DND-41 (cell line): ENCODE results near the gene CTRL.

Experiments
- ATAC-seq: fragments of 200-7000 bp; cut with Tn5 transposase; 3 replicates; pipeline ENCODE4 v1.9.1; 2021; ENCODE audit warnings: low read depth; ENCODE audit not compliant: insufficient read depth
- DNase-seq: peaks from one replicate; pipeline ENCODE4 v3.0.0-alpha.2; 2020
- H2AFZ ChIP-seq: 2 replicates; pipeline ENCODE4 v1.6.0; 2012; ENCODE audit warnings: low read depth, low read length
- H3K27ac ChIP-seq: 2 replicates; pipeline ENCODE4 v1.5.1; 2012; ENCODE audit warnings: low read length, inconsistent platforms
- H3K27me3 ChIP-seq: fragments of 200-600 bp; sonication (generic); 2 replicates; pipeline ENCODE4 v1.6.0; 2012; ENCODE audit warnings: low read length, mild to moderate bottlenecking, inconsistent platforms; ENCODE audit not compliant: insufficient read depth, poor library complexity
- H3K36me3 ChIP-seq: 2 replicates; pipeline ENCODE4 v1.5.1; 2012; ENCODE audit warnings: low read length, inconsistent platforms; ENCODE audit not compliant: insufficient read depth
- H3K4me1 ChIP-seq: 2 replicates; pipeline ENCODE4 v1.5.1; 2012; ENCODE audit warnings: mild to moderate bottlenecking, low read length; ENCODE audit not compliant: insufficient read depth
- H3K4me2 ChIP-seq: 2 replicates; pipeline ENCODE4 v1.6.0; 2012; ENCODE audit warnings: mild to moderate bottlenecking, moderate library complexity, low read length, inconsistent platforms; ENCODE audit not compliant: insufficient read depth
- H3K4me3 ChIP-seq, 2 experiments: fragments of 200-600 bp in 1 of 2; shearing (Covaris generic) in 1 of 2; 2 replicates each; pipeline ENCODE4 v1.5.1; 2012 to 2016; ENCODE audit warnings: inconsistent platforms in 2 of 2, low read length in 2 of 2, mild to moderate bottlenecking in 2 of 2, low read depth in 1 of 2, moderate library complexity in 1 of 2
- H3K79me2 ChIP-seq: 2 replicates; pipeline ENCODE4 v1.6.0; 2012; ENCODE audit warnings: low read length, inconsistent platforms; ENCODE audit not compliant: insufficient read depth
- H3K9ac ChIP-seq: 2 replicates; pipeline ENCODE4 v1.6.0; 2012; ENCODE audit warnings: low read depth, mild to moderate bottlenecking, inconsistent platforms, low read length, moderate library complexity
- H3K9me3 ChIP-seq: 2 replicates; pipeline ENCODE4 v1.5.1; 2012; ENCODE audit warnings: low read length, moderate library complexity, mild to moderate bottlenecking, inconsistent platforms; ENCODE audit not compliant: insufficient read depth, severe bottlenecking
- H4K20me1 ChIP-seq: 2 replicates; pipeline ENCODE4 v1.6.0; 2012; ENCODE audit warnings: low read length; ENCODE audit not compliant: insufficient read depth
- CTCF ChIP-seq: IDR thresholded peaks from 2 replicates; pipeline ENCODE4 v1.5.1; 2012; ENCODE audit warnings: borderline replicate concordance, low read length, moderate library complexity, mild to moderate bottlenecking; ENCODE audit not compliant: poor library complexity, severe bottlenecking; ENCODE audit errors: extremely low read depth
- EZH2 ChIP-seq: IDR thresholded peaks from 3 replicates; pipeline ENCODE4 v1.6.1; 2012; ENCODE audit warnings: borderline replicate concordance, low read depth, mild to moderate bottlenecking, moderate library complexity, low read length, inconsistent platforms; ENCODE audit not compliant: severe bottlenecking

CTRL gene

GRCh38 chr16:67942510-67943255 lies 11.0 kb upstream of the CTRL start:
- ATAC-seq (peak; percentile 2; the same call in 1 of the 3 replicates), DNase-seq (no peak)
- H3K4me2 ChIP-seq = no peak overlapping the region
- no peaks in the 10 kb centered on the region for H3K27me3 ChIP-seq
- no peaks in the 10 kb centered on the region for H3K9me3 ChIP-seq
- H3K27ac ChIP-seq = no peak overlapping the region
- peaks cover 2% of the 10 kb centered on the region; the same call in 1 of the 2 replicates for H3K4me1 ChIP-seq
- H4K20me1 ChIP-seq = no peaks in the 10 kb centered on the region
- peaks cover 72% of the 10 kb centered on the region for H3K36me3 ChIP-seq
- no peak overlapping the region for H3K4me3 ChIP-seq
- H3K9ac ChIP-seq = no peak overlapping the region
- no peak for TF ChIP-seq CTCF
- no peak for TF ChIP-seq EZH2
- H3K79me2 ChIP-seq = no peaks in the 10 kb centered on the region
- no peak overlapping the region for H2AFZ ChIP-seq

GRCh38 chr16:67942200-67942509 lies 10.5 kb upstream of the CTRL start:
- Histone ChIP-seq H3K9me3 (no peaks in the 10 kb centered on the region), H3K27ac (no peak overlapping the region), H3K9ac (no peak overlapping the region), H3K4me3 (no peak overlapping the region), H3K4me2 (no peak overlapping the region), H3K4me1 (peaks cover 8% of the 10 kb centered on the region), H4K20me1 (no peaks in the 10 kb centered on the region), H3K27me3 (no peaks in the 10 kb centered on the region), H2AFZ (no peak overlapping the region), H3K79me2 (peaks cover 4% of the 10 kb centered on the region), H3K36me3 (peaks cover 67% of the 10 kb centered on the region)
- DNase-seq = peak; percentile 46
- ATAC-seq = peak; percentile 62
- TF ChIP-seq CTCF (peak; percentile 77), EZH2 (no peak)

- peaks cover 61% of the 10 kb centered on the region for H3K36me3 ChIP-seq
- H3K9me3 ChIP-seq = no peaks in the 10 kb centered on the region
- no peaks in the 10 kb centered on the region for H3K27me3 ChIP-seq
- H4K20me1 ChIP-seq = no peaks in the 10 kb centered on the region
- TF ChIP-seq CTCF (no peak), EZH2 (no peak)
- no peak overlapping the region for H3K4me3 ChIP-seq
- peaks cover 9% of the 10 kb centered on the region for H3K79me2 ChIP-seq
- no peak overlapping the region for H3K27ac ChIP-seq
- ATAC-seq (no peak), DNase-seq (no peak)
- no peak overlapping the region for H3K4me2 ChIP-seq
- H3K9ac ChIP-seq = no peak overlapping the region
- peaks cover 12% of the 10 kb centered on the region for H3K4me1 ChIP-seq
- H2AFZ ChIP-seq = no peak overlapping the region
Observed at GRCh38 chr16:67941469-67942199, 10.0 kb upstream of the CTRL start.
